Measurements from ENCODE around the gene NOS1AP.

Gene NOS1AP

GRCh38 chr1:162371611-162372010 lies 302.1 kb downstream of the NOS1AP start:
- DNase-seq = no peak
- H3K4me2 ChIP-seq (ENCODE audit: low read depth, low read length) = no peak overlapping the region
- TF ChIP-seq EZH2phosphoT487 (IDR thresholded peaks at IDR 0.05; ENCODE audit: low read length) = no peak
- no peak for TF ChIP-seq CTCF (IDR thresholded peaks at IDR 0.05; ENCODE audit: low read length)
- no peak for TF ChIP-seq EZH2 (optimal IDR thresholded peaks at IDR 0.05; ENCODE audit: low read depth, low read length)

GRCh38 chr1:162372159-162373071 lies 302.9 kb downstream of the NOS1AP start:
- no peak overlapping the region for H2AFZ ChIP-seq (ENCODE audit: low read length)
- H3K9me3 ChIP-seq (replicated peaks; ENCODE audit: insufficient read depth, low read length) = no peaks in the 10 kb centered on the region
- no peak for TF ChIP-seq EZH2phosphoT487 (IDR thresholded peaks at IDR 0.05; ENCODE audit: low read length)
- TF ChIP-seq EZH2 (optimal IDR thresholded peaks at IDR 0.05; ENCODE audit: low read depth, low read length) = no peak
- TF ChIP-seq CTCF (IDR thresholded peaks at IDR 0.05; ENCODE audit: low read length) = no peak
- H3K4me2 ChIP-seq (ENCODE audit: low read depth, low read length) = no peak overlapping the region
- H3K9ac ChIP-seq (ENCODE audit: low read length) = no peak overlapping the region
- H3K27me3 ChIP-seq (replicated peaks; ENCODE audit: insufficient read depth, low read length) = no peaks in the 10 kb centered on the region
- H4K20me1 ChIP-seq (ENCODE audit: insufficient read depth, low read length) = no peaks in the 10 kb centered on the region
- DNase-seq = no peak
- H3K36me3 ChIP-seq (replicated peaks; ENCODE audit: insufficient read depth, low read length) = no peaks in the 10 kb centered on the region
- no peaks in the 10 kb centered on the region for H3K9me2 ChIP-seq (replicated peaks; ENCODE audit: insufficient read depth, low read length)
- no peaks in the 10 kb centered on the region for H3F3A ChIP-seq (ENCODE audit: insufficient read depth, low read length)
- H3K4me3 ChIP-seq (ENCODE audit: low read length) = no peak overlapping the region
- no peak overlapping the region for H3K27ac ChIP-seq (ENCODE audit: low read length)
- H3K79me2 ChIP-seq (ENCODE audit: low read length) = no peaks in the 10 kb centered on the region
- H3K4me1 ChIP-seq (ENCODE audit: low read length) = no peaks in the 10 kb centered on the region

More at GRCh38 chr1:162371611-162372010, 302.1 kb downstream of the NOS1AP start:
- H3K79me2 ChIP-seq (ENCODE audit: low read length) = no peaks in the 10 kb centered on the region
- no peak overlapping the region for H3K4me3 ChIP-seq (ENCODE audit: low read length)
- no peak overlapping the region for H3K9ac ChIP-seq (ENCODE audit: low read length)
- H3F3A ChIP-seq (ENCODE audit: insufficient read depth, low read length) = no peaks in the 10 kb centered on the region
- no peaks in the 10 kb centered on the region for H3K9me3 ChIP-seq (replicated peaks; ENCODE audit: insufficient read depth, low read length)
- no peak overlapping the region for H2AFZ ChIP-seq (ENCODE audit: low read length)
- H4K20me1 ChIP-seq (ENCODE audit: insufficient read depth, low read length) = no peaks in the 10 kb centered on the region
- no peak overlapping the region for H3K27ac ChIP-seq (ENCODE audit: low read length)
- H3K4me1 ChIP-seq (ENCODE audit: low read length) = no peaks in the 10 kb centered on the region
- H3K36me3 ChIP-seq (replicated peaks; ENCODE audit: insufficient read depth, low read length) = no peaks in the 10 kb centered on the region
- H3K9me2 ChIP-seq (replicated peaks; ENCODE audit: insufficient read depth, low read length) = no peaks in the 10 kb centered on the region
- H3K27me3 ChIP-seq (replicated peaks; ENCODE audit: insufficient read depth, low read length) = no peaks in the 10 kb centered on the region

- DNase-seq = no peak
- Histone ChIP-seq H3K27ac (ENCODE audit: low read length) (no peak overlapping the region), H3K4me2 (ENCODE audit: low read depth, low read length) (no peak overlapping the region), H3K9me3 (replicated peaks; ENCODE audit: insufficient read depth, low read length) (no peaks in the 10 kb centered on the region), H3K79me2 (ENCODE audit: low read length) (no peaks in the 10 kb centered on the region), H3K27me3 (replicated peaks; ENCODE audit: insufficient read depth, low read length) (no peaks in the 10 kb centered on the region), H3F3A (ENCODE audit: insufficient read depth, low read length) (no peaks in the 10 kb centered on the region), H2AFZ (ENCODE audit: low read length) (no peak overlapping the region), H3K4me1 (ENCODE audit: low read length) (no peaks in the 10 kb centered on the region), H3K36me3 (replicated peaks; ENCODE audit: insufficient read depth, low read length) (no peaks in the 10 kb centered on the region), H3K9me2 (replicated peaks; ENCODE audit: insufficient read depth, low read length) (no peaks in the 10 kb centered on the region), H3K4me3 (ENCODE audit: low read length) (no peak overlapping the region), H4K20me1 (ENCODE audit: insufficient read depth, low read length) (no peaks in the 10 kb centered on the region), H3K9ac (ENCODE audit: low read length) (no peak overlapping the region)
- TF ChIP-seq EZH2phosphoT487 (IDR thresholded peaks at IDR 0.05; ENCODE audit: low read length) = no peak
- TF ChIP-seq EZH2 (optimal IDR thresholded peaks at IDR 0.05; ENCODE audit: low read depth, low read length) = no peak
- no peak for TF ChIP-seq CTCF (IDR thresholded peaks at IDR 0.05; ENCODE audit: low read length)
These were observed 303.6 kb downstream of the NOS1AP start for GRCh38 chr1:162373072-162373427.
